ENCODE data around the gene LPIN1.
"Not testable (repeated sequence)": the region's sequence is repeated elsewhere in the genome, so short reads cannot be mapped to it uniquely, and the experiment has no call there.

The LPIN1 gene

GRCh38 chr2:11790228-11790627, 43.8 kb downstream of the LPIN1 start:
- intact Hi-C loops (cut with DNase I), result no loop called here
- DNase-seq, result no peak

DNA sequence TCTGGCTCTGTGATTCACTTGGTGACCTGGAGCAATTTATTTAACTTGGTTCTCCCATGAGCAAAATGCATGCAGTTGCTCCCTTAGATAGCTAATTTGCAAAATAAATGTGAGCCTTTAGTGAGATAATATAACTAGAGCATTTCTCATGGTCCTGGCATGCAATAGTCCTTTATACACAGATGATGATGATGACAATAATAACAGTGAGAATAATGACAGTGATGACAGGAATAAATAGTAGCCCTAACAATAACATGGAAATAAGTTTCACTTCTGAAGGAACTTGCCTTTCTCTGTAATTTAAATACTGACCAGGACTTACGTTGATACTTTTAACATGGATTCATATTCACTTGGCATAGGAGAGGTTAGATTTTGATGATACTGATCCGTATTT, 49.2 kb downstream of the LPIN1 start:
- no peak for DNase-seq
- intact Hi-C loops (cut with DNase I), result no loop called here

GRCh38 chr2:11796190-11797171, 50.0 kb downstream of the LPIN1 start:
- peak in 36 of 42 donors; percentile 15 to 83 (median 56) for DNase-seq
- intact Hi-C loops (cut with DNase I), result no loop called here

DNA sequence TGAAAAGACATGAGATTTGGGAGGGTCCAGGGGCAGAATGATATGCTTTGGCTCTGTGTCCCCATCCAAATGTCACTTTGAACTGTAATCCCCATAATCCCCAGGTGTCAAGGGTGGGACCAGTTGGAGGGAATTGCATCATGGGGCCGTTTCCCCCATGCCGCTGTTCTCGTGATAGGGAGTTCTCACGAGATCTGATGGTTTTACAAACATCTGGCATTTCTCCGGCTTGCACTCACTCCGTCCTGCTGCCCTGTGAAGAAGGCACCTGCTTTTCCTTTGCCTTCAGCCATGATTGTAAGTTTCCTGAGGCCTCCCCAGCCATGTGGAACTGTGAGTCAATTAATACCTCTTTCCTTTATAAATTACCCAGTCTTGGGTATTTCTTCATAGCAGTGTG, 51.4 kb downstream of the LPIN1 start:
- intact Hi-C loops (cut with DNase I), result no loop called here
- DNase-seq, result no peak

DNA sequence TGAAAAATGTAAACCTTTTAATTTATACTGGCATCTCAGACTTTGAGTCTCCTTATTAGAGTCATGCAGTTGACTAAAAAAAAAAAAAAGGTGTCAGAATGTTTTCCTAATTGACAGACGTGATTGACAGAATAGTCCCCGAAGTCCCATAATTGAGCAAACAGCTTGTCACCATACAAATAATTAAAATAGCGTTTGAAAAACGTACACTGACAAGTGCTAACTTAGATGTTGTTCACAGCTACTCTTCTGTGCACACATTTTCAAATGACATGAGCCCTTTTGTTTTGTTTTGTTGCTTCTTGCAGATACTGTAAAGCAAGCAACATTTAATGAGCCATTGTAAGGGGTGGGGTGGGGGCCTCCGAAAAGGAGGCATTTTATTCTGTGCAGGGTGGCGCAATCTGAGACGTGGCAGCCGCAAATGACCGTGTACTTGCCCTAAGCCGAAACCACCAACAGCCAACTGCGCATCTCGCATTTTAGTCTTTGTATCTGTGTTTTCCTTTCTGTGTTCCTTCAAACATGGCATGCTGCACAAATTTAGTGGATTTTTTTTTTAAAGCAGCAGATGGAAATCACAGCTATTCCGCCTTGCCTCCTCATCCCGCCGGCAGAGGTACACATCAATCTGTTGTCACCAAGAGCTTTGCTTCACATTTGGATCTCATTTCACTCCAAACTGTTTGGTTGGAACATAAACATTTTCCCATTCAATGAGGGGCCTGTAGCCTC, 52.4 kb downstream of the LPIN1 start:
- intact Hi-C loops (cut with DNase I), result no loop called here
- peak in 2 of 42 donors; percentile 21 to 31 for DNase-seq

DNA sequence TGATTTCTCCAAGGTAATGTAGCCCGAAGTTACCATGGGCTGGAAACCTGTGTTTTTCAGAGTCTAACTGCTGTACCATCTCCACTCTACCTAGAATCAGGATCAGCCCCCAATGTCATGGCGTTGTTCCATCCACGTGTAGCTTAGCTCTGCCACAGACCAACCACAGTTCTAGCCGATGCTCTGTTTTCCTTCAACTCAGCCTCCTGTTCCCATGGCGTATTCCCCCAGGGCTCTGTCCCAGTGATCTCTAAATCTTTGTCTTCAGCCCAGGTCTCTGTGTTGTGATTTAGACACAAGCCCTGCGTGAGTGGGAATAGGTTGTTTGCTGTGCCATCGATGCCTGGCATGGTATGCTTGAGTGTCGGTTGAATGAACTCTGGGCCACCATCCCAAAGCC, 53.4 kb downstream of the LPIN1 start:
- peak in 2 of 42 donors; percentile 6 to 22 for DNase-seq
- intact Hi-C loops (cut with DNase I), result no loop called here

DNA sequence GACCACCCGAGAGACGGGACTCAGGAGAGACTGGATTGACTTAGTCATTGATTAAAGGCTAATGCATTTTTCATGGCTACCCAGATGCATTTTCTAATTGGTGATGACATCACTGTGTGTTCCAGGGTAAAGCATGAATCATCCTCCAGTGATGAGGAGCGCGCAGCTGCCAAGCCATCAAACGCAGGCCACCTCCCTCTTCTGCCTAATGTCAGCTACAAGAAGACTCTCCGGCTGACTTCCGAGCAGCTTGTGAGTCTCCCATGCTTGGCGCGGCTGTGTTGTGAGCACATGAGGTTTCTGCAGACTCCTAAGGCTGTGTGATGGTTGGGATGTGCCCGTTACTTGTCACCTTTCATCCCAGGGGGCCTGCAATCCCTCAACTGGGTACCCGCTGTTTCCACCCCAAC, 56.4 kb downstream of the LPIN1 start:
- DNase-seq, result peak; percentile 45 to 95 (median 74)

GRCh38 chr2:11805024-11805423, 58.6 kb downstream of the LPIN1 start:
- intact Hi-C loops (cut with DNase I), result no loop called here
- DNase-seq, result peak in 1 of 42 donors; percentile 33

More for the DNA sequence above, 56.4 kb downstream of the LPIN1 start:
- intact Hi-C loops (cut with DNase I), result no loop called here

DNA sequence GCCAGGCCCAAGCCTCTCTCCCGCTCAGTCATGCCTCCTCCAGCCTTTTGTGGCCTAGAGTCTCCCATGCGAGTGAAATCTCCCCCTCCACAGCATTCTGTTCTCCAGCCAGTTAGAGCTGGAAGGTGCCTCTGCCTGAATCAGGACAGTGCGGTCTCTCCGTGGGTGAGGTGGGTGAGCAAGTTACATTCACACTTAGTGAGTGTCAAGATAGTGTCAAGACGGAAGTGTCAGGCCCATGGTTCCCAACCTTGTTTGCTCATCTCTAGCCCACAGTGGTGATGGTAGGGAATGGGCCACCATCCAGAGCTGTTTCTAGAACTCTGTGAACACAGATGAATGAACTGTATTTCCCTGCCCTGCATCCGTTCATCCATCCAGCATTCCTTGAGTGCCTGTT, 59.5 kb downstream of the LPIN1 start:
- DNase-seq, result peak in 1 of 42 donors; percentile 28
- intact Hi-C loops (cut with DNase I), result no loop called here

DNA sequence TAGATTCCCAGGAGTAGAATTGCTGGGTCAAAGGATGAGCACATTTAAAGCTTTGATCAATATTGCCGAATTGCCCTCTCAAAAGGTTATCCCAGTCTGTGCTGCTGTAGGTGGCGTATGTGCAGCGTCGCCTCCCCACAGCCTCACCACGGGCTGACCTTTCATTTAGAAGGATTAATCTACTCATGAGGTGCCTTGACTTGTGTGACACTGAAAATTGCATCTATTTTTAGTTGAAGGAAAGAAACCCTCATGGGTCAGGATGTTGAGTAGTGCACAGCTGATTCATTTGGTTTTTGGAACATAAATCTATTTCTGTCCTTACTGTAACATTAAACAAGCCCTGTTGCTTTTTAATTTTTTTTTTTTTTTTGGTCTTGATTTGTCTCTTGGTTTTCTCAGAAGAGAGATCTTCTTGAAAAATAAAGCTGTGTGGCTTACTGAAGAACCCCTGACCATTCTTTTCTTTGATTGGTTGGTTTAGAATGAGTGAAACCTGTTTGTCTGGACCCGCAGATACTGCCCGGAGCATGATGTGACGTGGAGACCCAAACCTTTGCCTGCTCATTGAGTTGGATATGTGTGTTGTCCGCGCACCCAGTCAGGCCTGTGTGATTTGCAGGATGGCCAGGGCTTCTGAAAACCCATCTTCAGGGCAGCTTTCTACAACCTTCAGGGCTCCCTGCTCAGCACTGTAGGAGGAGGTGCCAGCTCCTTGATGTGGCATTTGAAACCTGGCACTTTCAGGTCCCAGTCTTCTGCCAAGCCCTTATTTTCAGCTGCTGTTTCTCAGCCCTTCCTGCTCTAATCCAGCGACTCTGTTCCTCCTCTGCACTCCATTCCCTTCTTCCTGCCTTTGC, 61.0 kb downstream of the LPIN1 start:
- intact Hi-C loops (cut with DNase I), result no loop called here
- peak in 2 of 42 donors; percentile 22 to 33 for DNase-seq

DNA sequence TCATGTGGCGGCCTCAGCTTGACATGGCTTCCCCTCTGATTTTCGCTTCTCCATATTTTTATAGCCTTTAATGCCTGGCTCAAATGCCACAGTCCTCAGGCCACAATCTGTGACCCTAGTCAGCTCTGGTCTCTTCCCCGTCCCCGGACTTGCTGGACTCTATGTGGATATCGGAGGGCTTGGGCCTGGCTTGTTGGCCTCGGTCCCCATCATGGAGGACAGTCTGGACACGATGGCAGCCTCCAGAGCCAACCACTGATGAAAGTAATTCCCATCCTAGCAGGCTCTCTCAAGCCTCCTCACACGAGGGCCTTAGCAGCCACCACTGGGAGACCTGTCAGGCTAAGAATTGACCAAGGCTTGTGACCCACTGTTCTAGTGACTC, 61.6 kb downstream of the LPIN1 start:
- peak in 2 of 42 donors; percentile 9 to 28 for DNase-seq
- intact Hi-C loops (cut with DNase I), result no loop called here

GRCh38 chr2:11809586-11810236, 63.3 kb downstream of the LPIN1 start:
- intact Hi-C loops (cut with DNase I), result no loop called here
- DNase-seq, result peak in 2 of 42 donors; percentile 6 to 18

GRCh38 chr2:11810237-11810977, 64.0 kb downstream of the LPIN1 start:
- peak in 1 of 42 donors; percentile 32 for DNase-seq
- intact Hi-C loops (cut with DNase I), result no loop called here

DNA sequence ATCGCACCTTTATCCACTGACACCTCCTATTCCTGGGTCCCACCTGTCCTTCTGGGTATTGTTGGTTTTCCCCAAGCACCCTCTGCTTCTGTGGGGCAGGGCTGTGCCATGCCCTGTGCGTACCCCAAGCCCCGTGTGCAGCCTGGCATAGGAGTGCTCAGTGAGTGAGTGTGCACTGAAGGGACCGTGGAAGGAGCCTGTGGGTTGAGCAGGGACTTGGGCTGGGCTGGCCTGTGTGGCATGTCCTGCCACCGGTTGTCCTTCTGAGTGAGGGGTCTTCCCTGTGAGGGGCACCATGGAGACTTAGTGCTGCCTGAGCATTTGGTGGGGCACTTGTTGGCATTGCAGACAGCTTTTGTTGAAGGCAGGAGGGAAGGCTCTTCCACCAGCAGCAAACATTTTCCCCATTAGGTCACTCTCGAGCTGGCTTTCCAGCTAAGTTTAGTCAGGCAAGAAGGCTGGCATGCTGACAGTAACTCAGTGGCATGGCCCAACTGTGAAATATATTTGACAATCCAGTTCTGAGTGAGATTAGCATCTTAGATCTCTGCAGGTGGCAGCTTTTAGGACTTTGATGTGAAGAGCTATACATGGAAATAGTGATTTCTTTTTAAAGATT, 64.7 kb downstream of the LPIN1 start:
- intact Hi-C loops (cut with DNase I), result no loop called here
- peak in 2 of 42 donors; percentile 11 to 25 for DNase-seq

DNA sequence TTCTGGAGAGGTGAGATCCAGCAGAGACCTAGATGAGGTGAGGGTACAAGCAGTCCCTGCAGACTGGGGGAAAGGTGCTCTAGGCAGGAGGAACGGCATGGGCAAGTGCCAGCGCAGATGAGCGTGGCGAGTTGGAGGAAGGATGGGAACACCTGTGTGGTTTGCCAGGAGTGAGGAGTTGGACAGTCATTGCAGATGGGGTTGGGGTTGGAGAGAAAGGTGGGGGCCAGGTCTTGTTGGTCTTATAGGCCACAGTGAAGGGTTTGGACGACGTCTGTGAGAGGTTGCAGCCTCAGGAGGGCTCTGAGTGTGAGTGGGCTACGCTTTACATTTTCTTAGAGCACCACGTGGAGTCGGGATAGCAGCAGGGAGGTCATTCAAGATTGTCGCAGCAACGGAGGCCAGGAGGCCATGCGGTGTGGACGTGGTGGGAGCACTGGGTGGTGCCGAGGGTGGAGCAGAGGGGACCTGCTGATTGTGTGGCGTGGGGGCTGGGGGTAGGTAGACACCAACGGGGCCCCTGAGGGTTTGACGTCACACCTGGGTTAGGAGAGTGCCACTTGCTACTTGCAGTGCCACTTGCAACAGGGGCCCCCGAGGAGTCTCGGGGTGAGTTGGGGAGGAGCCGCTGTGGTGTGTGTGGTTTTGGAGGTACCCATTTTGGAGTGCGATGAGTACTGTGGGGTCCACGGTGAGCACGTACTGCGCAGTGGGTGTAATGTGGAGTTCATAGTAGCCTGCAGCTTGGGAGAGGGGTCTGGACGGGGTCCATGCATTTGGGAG, 66.2 kb downstream of the LPIN1 start:
- intact Hi-C loops (cut with DNase I), result no loop called here

DNA sequence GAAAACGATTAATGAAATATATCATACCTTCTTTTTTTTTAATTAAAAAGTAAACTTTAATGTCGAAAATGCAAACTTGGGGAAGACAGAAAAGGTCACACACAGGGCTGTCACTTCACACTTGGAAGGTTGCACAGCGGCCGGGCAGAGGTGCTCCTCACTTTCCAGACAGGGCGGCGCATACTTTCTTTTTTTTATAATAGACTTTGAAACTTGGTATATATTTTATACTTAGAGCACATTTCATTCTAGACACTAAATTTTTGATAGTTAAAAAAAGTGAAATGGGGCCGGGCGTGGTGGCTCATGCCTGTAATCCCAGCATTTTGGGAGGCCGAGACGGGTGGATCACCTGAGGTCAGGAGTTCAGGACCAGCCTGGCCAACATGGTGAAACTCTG, 66.9 kb downstream of the LPIN1 start:
- peak in 1 of 42 donors; percentile 30 for DNase-seq
- intact Hi-C loops (cut with DNase I), result not testable (repeated sequence)

More for the DNA sequence above, 66.2 kb downstream of the LPIN1 start:
- DNase-seq, result peak in 1 of 42 donors; percentile 24

DNA sequence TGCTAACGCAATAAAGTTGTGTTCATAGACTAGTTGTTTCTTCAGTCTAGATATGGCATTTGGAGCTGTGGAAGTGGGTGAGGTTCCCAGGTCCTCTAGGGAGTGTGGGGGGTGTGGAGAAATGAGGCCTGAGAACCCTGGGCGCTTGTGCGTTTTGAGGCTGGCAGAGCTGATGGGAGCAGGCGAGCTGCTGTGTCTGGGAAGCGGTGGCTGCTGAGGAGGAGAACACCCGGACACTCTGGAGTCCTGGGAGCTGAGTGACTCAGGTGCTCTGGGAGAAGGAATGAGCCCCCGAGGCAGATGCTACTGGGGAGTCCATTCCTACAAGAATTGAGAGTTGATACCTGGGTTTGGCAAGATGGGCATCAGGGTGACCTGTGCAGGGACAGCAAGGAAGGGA, 67.5 kb downstream of the LPIN1 start:
- peak in 2 of 42 donors; percentile 2 to 32 for DNase-seq
- intact Hi-C loops (cut with DNase I), result no loop called here
